Right forelimb (tissue), 1 donor: ENCODE data around the gene DENND6B.
A peak's percentile ranks its signal among the peaks of the same experiment; 100 is the strongest.

Experiments
- DNase-seq: peaks from one replicate; pipeline ENCODE4 v3.0.0-alpha.2; 2018

The DENND6B gene

DNA sequence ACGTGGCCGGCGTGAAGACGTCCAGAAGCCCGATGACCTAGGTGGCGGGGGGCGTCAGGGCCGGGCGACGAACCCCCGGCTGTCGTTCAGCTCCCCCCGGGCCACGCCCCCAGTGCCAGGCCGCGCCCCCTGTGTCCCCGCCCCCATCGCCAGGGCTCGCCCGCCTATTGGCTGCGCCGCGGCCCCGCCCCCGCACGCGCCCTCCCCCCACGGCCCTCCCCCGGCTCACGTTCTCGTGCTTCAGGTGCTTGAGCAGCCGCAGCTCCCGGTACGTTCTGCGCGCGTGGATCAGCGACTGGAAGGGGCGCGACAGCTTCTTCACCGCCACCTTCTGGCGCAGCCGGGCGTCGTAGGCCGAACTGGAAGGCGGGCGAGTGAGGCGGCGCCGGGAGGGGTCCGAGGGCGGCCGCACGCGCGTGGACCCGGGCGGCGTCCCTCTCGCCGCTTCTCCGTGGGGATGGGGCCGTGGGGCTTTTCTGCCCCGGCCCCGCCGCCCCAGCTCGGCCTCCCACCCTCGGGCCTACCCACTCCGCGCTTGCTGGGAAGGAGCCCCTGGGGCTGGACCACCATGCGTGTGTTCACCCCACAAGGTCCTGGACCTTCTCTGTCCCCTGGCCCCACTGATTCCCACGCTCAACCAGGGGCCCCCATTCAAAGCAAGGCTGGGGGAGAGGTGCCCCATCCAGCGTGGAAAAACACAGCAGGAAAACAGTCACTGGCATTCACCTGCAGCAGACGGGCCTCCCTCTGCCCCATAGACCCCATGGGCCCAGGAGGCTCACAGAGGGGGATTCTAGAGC is 59.0 kb downstream of the DENND6B start:
- peak; percentile 79 for DNase-seq

GRCh38 chr22:50266994-50267393 is 59.8 kb downstream of the DENND6B start:
- DNase-seq = no peak

GRCh38 chr22:50264946-50265669 is 61.7 kb downstream of the DENND6B start:
- no peak for DNase-seq

DNA sequence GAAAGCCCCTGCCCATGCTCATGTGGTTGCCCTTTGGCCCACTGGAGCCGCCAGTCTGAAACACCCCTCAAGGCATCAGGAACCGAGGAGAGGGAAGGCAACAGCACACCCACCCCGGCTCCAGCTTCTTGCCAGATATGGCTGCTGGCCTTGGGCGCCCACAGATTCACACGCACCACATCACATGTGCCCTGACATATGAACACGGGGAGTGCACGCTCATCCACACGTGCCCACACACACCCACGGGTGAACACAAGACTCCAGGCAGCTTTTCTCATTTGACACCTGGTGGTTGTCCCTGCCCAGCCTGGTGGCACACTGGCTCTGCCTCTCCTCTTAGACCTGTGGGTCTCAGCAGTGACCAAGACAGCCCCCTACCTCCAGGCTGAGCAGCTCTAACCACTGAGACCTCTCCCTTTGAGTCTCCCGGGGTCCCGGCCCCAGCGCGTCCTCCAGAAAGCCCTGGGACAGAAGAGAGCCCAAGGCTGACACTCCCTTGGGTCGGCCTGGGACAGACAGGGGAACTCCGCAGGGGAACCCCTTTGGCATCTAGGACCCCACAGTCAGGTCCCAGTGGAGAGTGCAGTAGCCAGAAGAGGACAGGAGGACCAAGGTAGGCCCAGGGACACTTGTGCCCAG is 62.6 kb downstream of the DENND6B start:
- no peak for DNase-seq

DNA sequence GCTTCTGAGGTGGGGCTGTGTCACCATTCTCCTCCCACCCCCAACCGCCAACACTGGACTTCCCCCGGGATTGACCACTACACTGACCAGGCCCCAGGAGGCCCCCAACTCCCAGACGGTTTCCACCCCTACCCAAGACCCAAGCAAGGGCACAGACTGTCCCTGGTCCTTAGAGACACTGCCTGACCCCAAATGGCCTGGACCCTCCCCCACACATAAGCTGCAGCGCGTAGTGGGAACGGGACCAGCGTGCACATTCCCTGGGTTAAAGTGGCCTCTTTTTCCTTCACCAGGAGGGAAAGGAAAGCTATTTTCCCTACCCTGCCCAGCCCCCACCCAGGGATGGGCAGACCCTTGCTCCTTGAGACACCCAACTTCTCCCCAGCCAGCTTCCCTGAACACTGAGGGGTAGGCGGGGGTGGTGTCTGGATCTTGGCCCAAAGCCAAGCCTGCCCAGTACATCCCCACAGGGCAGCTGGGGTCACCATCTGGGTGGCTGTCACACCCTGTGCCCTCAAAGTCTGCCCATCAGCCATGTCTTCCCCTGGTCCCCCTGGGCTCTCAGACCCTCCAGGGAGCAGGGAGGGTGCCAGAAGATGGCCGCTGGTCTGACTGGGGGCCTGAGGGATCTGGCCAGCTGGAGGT is 63.7 kb downstream of the DENND6B start:
- DNase-seq = no peak

DNA sequence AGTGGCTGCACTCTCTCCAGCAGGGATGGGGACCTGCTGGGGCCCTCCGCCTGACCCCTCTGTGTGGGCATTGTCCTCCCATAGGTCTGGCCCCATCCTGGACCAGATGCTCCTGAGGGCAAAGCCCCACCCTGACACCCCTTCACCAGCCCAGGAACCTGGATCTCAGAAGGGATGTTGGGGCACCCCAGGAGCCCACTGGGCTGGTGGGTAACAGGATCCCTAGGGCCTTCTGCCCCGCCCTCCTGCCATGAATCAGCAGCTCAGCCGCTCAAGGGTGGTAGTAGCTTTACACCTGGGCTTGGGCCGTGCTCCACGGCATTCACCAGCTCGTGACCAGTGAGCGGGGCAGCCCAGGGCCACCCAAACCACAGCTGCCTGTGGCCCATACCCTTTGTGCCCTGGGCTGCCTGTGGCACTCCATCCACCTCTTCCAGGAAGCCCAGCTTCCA is 64.3 kb downstream of the DENND6B start:
- no peak for DNase-seq

DNA sequence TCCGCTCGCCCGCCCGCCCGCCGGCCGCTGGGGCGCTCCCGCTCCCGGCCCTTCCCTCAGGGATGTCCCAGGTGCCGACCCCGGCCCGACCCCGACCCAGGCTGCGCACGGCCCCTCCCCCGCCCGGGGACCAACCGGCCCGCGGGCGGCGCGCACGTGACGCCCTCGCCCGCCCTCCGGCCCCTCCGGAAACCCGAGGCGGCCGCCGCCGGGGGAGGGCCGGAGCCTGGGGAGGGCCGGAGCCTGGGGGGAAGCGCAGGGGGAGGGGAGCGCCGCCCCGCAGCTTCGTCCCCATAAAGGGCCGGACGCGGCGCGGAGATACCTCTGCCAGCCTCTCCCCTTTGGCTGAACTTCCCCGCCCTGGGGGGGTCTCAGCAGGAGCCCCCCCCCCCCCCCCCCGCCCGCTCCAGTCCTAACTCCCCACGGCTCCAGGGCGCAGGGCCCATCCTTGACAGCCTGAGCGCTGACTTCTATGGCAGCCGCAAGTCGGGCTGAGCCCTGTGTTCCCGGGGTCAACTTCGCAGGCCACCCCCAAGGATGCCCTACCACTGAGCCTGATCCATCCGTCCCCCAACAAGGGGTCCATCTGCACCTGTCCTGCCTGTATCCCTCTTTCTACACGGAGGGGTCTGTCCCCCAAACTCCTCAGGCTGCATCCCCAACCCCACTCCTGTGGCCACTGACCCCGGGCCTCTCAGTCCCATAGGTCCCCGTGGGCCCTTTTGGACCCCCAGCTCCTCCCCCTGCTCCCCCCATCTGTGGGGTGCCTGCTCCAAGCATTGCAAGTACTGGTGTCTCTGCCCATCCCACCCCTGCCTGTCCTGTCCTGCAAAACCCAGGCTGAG is 65.0 kb downstream of the DENND6B start, which contains the start of gene MAPK12:
MAPK12 (minus strand) TSS at position 69 of the 845 bp plus-strand sequence. CDS start 174 bp downstream, outside the sequence.
- no peak for DNase-seq

GRCh38 chr22:50260801-50261614 is 65.8 kb downstream of the DENND6B start:
- DNase-seq = no peak

- DNase-seq = no peak
Measured at GRCh38 chr22:50260434-50260800, 66.4 kb downstream of the DENND6B start.

DNA sequence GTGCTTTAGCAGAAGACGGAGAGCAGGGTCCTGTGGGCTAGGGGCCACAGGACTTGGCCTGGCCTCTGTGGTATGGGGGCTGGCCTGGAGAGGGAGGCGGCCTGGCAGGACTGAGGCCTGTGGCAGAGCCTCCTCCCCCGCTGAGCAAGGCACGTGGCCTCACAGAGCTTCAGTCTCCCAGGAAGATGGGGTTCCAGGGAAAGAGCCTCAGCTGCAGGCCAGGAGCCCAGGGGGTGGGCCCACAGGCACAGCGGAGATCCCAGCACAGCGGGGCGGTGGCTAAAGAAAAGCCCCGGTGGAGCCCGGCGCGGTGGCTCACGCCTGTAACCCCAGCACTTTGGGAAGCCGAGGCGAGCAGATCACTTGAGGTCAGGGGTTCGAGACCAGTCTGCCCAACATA is 67.5 kb downstream of the DENND6B start:
- DNase-seq = no peak
